Prostate gland (tissue), 2 donors: ENCODE data around the gene GLIPR2. TPM values are rescaled to one million over a fixed set of nuclear protein-coding genes. Genes with fewer than 3 reads are reported as not detected.

Experiments used
- DNase-seq: peaks from one replicate; pipeline ENCODE4 v3.0.0-alpha.2; 2019; ENCODE audit warnings: low spot score
- H3K27ac ChIP-seq, 2 donors: fragments of 200-600 bp; sonication (generic); 2 replicates each; pipeline ENCODE4 v1.5.1; 2017 to 2019
- H3K27me3 ChIP-seq: fragments of 200-600 bp; sonication (generic); replicated peaks from 2 replicates; pipeline ENCODE4 v1.5.1; 2019; ENCODE audit not compliant: insufficient read depth
- H3K36me3 ChIP-seq, 2 donors: fragments of 200-600 bp; sonication (generic); 1 replicate in 1 of 2; 2 replicates in 1 of 2; pipeline versions ENCODE4 v1.5.1 to v1.8.1; 2017 to 2019
- H3K4me1 ChIP-seq: fragments of 200-600 bp; sonication (generic); replicated peaks from 2 replicates; pipeline ENCODE4 v1.5.1; 2019
- H3K4me3 ChIP-seq, 2 donors: fragments of 200-600 bp; sonication (generic); 2 replicates each; pipeline ENCODE4 v1.5.1; 2017 to 2019
- H3K9me3 ChIP-seq: fragments of 200-600 bp; sonication (generic); 2 replicates; pipeline ENCODE4 v1.5.1; 2017
- POLR2A ChIP-seq: fragments of 450-650 bp; IDR thresholded peaks from one replicate; pipeline ENCODE4 v1.6.1; 2016; ENCODE audit warnings: antibody characterized with exemption, mild to moderate bottlenecking
- POLR2AphosphoS5 ChIP-seq: sonication (generic); formaldehyde crosslinking; IDR thresholded peaks from one replicate; pipeline ENCODE4 v1.6.1; 2017; ENCODE audit warnings: antibody characterized with exemption
- WGBS: methylation state at CpG from one replicate; pipeline ENCODE4 v1.1.5; 2018; 5-methylcytosine and 5-hydroxymethylcytosine counted together
- intact Hi-C: fragments of 100-400 bp; cut with DNase I; formaldehyde crosslinking; loops from one replicate; pipeline ENCODE4 v1.14.2; 2022
- total RNA-seq, 2 donors: library from RNA; depleted of rRNA; stranded (reverse); fragments of >200 nt; gene quantifications; one replicate each; pipeline ENCODE4 v1.1.0, GENCODE V29; 2016
- TF ChIP-seq, protein P1 (sequence below), 4 experiments: fragments of 200-600 bp in 2 of 4; fragments of 450-650 bp in 2 of 4; sonication (generic) in 2 of 4; IDR thresholded peaks; 1 replicate in 3 of 4; 2 replicates in 1 of 4; pipeline ENCODE4 v1.5.1; 2016 to 2019; ENCODE audit warnings: antibody characterized with exemption in 4 of 4, mild to moderate bottlenecking in 2 of 4, moderate library complexity in 2 of 4

The GLIPR2 gene
- total RNA-seq, 2 donors from 2014 or later: 21.6 to 36.5 TPM

GRCh38 chr9:36204906-36205547 is 68.5 kb downstream of the GLIPR2 start:
- H3K9me3 ChIP-seq: no peaks in the 10 kb centered on the region
- 85% methylated on average over 11 of the region's 11 CpGs for WGBS
- H3K4me3 ChIP-seq: no peak overlapping the region
- no peaks in the 10 kb centered on the region for H3K27me3 ChIP-seq
- peaks cover 11 to 14% of the 10 kb centered on the region in 2 donors for H3K36me3 ChIP-seq
- no peak overlapping the region for H3K27ac ChIP-seq
- TF ChIP-seq POLR2A: no peak
- TF ChIP-seq POLR2AphosphoS5: no peak
- TF ChIP-seq, protein P1, sequence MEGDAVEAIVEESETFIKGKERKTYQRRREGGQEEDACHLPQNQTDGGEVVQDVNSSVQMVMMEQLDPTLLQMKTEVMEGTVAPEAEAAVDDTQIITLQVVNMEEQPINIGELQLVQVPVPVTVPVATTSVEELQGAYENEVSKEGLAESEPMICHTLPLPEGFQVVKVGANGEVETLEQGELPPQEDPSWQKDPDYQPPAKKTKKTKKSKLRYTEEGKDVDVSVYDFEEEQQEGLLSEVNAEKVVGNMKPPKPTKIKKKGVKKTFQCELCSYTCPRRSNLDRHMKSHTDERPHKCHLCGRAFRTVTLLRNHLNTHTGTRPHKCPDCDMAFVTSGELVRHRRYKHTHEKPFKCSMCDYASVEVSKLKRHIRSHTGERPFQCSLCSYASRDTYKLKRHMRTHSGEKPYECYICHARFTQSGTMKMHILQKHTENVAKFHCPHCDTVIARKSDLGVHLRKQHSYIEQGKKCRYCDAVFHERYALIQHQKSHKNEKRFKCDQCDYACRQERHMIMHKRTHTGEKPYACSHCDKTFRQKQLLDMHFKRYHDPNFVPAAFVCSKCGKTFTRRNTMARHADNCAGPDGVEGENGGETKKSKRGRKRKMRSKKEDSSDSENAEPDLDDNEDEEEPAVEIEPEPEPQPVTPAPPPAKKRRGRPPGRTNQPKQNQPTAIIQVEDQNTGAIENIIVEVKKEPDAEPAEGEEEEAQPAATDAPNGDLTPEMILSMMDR (IDR thresholded peaks at IDR 0.05): peak in 1 of 4 experiments; percentile 7
- H3K4me1 ChIP-seq: no peaks in the 10 kb centered on the region
- intact Hi-C loops: no loop called here
- no peak for DNase-seq

- no peak overlapping the region for H3K27ac ChIP-seq
- intact Hi-C loops: no loop called here
- H3K9me3 ChIP-seq: no peaks in the 10 kb centered on the region
- DNase-seq: no peak
- no peaks in the 10 kb centered on the region for H3K27me3 ChIP-seq
- 86% methylated on average over 4 of the region's 4 CpGs for WGBS
- no peaks in the 10 kb centered on the region for H3K4me1 ChIP-seq
- TF ChIP-seq, protein P1 (IDR thresholded peaks at IDR 0.05): no peak
- no peak for TF ChIP-seq POLR2A
- no peak for TF ChIP-seq POLR2AphosphoS5
- peaks cover 9 to 12% of the 10 kb centered on the region in 2 donors for H3K36me3 ChIP-seq
- no peak overlapping the region for H3K4me3 ChIP-seq
These were observed 70.5 kb downstream of the GLIPR2 start for GRCh38 chr9:36207016-36207415.

- Histone ChIP-seq H3K4me1 (no peaks in the 10 kb centered on the region), H3K27me3 (no peaks in the 10 kb centered on the region), H3K9me3 (no peaks in the 10 kb centered on the region), H3K4me3 (no peak overlapping the region), H3K27ac (no peak overlapping the region), H3K36me3 (peaks cover 9 to 11% of the 10 kb centered on the region in 2 donors)
- intact Hi-C loops: no loop called here
- no peak for DNase-seq
- WGBS: 16% methylated on average over 1 of the region's 1 CpG
- TF ChIP-seq, protein P1 (IDR thresholded peaks at IDR 0.05): no peak
- TF ChIP-seq POLR2A (no peak), POLR2AphosphoS5 (no peak)
These were observed 71.0 kb downstream of the GLIPR2 start for GRCh38 chr9:36207546-36208012.

DNA sequence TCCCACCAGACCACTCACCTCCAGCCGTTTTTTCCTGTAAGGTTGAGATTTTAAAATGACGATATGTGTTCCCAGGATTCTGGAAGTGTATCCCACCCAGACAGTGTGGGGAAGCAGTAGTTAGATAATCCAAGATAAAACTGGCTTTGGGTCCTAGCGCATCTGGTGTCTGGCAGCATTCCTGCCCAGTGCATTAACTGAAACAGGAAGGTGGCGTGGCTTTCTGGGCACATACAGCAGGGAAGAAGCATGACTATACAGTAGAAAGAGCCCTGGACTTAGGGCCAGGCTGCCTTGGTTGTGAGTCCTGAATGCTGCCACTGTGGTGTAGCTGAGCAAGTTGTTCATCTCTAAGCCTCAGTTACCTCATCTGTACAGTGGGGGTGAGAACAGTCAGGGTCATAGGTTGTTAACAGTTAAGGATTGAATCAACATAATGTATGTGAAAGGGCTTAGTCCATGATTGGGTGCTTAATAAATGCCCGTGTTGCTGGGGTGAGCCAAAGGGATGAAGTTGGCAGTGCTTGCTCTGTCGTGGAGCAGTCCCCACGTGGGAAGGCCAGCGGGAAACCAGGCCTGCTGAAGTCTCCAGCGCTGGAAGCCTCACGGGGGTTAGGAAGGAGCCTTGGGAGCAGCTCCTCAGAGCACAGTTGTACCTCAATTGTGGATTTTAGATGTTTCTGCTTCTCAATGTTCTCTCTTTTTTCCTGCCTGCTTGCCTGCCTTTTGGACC is 72.2 kb downstream of the GLIPR2 start:
- intact Hi-C loops: no loop called here
- Histone ChIP-seq H3K4me1 (no peaks in the 10 kb centered on the region), H3K27me3 (no peaks in the 10 kb centered on the region), H3K9me3 (no peaks in the 10 kb centered on the region), H3K4me3 (no peak overlapping the region), H3K27ac (no peak overlapping the region), H3K36me3 (peaks cover 8 to 9% of the 10 kb centered on the region in 2 donors)
- DNase-seq: no peak
- no peak for TF ChIP-seq POLR2AphosphoS5
- no peak for TF ChIP-seq POLR2A
- TF ChIP-seq, protein P1 (IDR thresholded peaks at IDR 0.05): no peak
- 78% methylated on average over 10 of the region's 10 CpGs for WGBS
